Adrenal gland (tissue), 12 donors: ENCODE data around the gene CD80. TPM values are rescaled to one million over a fixed set of nuclear protein-coding genes. Genes with fewer than 3 reads are reported as not detected.
"Not testable (repeated sequence)": the region's sequence is repeated elsewhere in the genome, so short reads cannot be mapped to it uniquely, and the experiment has no call there.

Experiments used
- DNase-seq, 7 donors: peaks; one replicate each; pipeline ENCODE4 v3.0.0-alpha.2; 2019 to 2020
- H3K27ac ChIP-seq, 5 donors: fragments of 200-600 bp; sonication (generic) in 4 of 5; 1 replicate in 3 of 5; 2 replicates in 2 of 5; pipeline versions ENCODE4 v1.5.1 to v1.8.0; 2016 to 2020; ENCODE audit warnings: mild to moderate bottlenecking in 1 of 5
- H3K27me3 ChIP-seq: fragments of 200-600 bp; 2 replicates; pipeline ENCODE4 v1.8.0; 2021
- H3K36me3 ChIP-seq, 2 donors: fragments of 200-600 bp; replicated peaks in 1 of 2; 1 replicate in 1 of 2; 2 replicates in 1 of 2; pipeline versions ENCODE4 v1.5.1 to v1.8.0; 2018 to 2022
- H3K4me1 ChIP-seq, 2 donors: fragments of 200-600 bp; replicated peaks in 1 of 2; 1 replicate in 1 of 2; 2 replicates in 1 of 2; pipeline versions ENCODE4 v1.5.1 to v1.8.0; 2018 to 2021
- H3K4me3 ChIP-seq, 4 donors: fragments of 200-600 bp; sonication (generic) in 3 of 4; one replicate each; pipeline ENCODE4 v1.5.1; 2016 to 2018
- H3K9me3 ChIP-seq, 3 donors: fragments of 200-600 bp; sonication (generic) in 1 of 3; replicated peaks in 1 of 3; 1 replicate in 2 of 3; 2 replicates in 1 of 3; pipeline versions ENCODE4 v1.5.1 to v1.8.0; 2016 to 2021
- POLR2A ChIP-seq, 2 donors: fragments of 450-650 bp; IDR thresholded peaks; one replicate each; pipeline ENCODE4 v1.6.1; 2017; ENCODE audit warnings: antibody characterized with exemption in 2 of 2, mild to moderate bottlenecking in 2 of 2, moderate library complexity in 1 of 2
- WGBS, 4 donors: extraction: QIAGEN DNeasy Blood & Tissue Kit in 2 of 4; methylation state at CpG; one replicate each; pipeline versions ENCODE4 v1.1.5 to v1.1.7; 2013 to 2017; 5-methylcytosine and 5-hydroxymethylcytosine counted together
- intact Hi-C, 2 donors: fragments of 100-400 bp; cut with DNase I; formaldehyde crosslinking; loops; one replicate each; pipeline versions ENCODE4 v1.14.1 to v1.15.0; 2022 to 2023
- polyA plus RNA-seq, 3 donors: library from polyadenylated mRNA; stranded (reverse); fragments of 200-250 nt in 2 of 3; fragments of 350-450 nt in 1 of 3; fragmentation: Illumina TruSeq in 1 of 3; extraction: RNeasy Lipid Tissue Mini Kit (QIAGEN cat#74804) in 1 of 3; gene quantifications; one replicate each; pipeline ENCODE4 v1.2.3, GENCODE V29; 2013 to 2014
- total RNA-seq, 9 donors: library from RNA; depleted of rRNA in 4 of 9; stranded (reverse); fragments of >200 nt in 4 of 9; fragments of 120-200 nt in 1 of 9; fragmentation: NEBNext Ultra II Directional in 1 of 9; extraction: Animal tissue kit (Norgen Biotek cat#: 25700) in 1 of 9; gene quantifications; one replicate each; pipeline versions ENCODE4 v1.1.0 to v1.2.4, GENCODE V29; 2013 to 2023
- TF ChIP-seq, protein P1 (sequence below), 6 experiments: fragments of 450-650 bp in 4 of 6; fragments of 200-600 bp in 2 of 6; sonication (generic) in 1 of 6; IDR thresholded peaks; 1 replicate in 5 of 6; 2 replicates in 1 of 6; pipeline versions ENCODE4 v1.5.1 to v1.8.0; 2016 to 2021; ENCODE audit warnings: antibody characterized with exemption in 6 of 6, mild to moderate bottlenecking in 2 of 6, moderate library complexity in 1 of 6
- donor health status: healthy with polysubstance abuse.
- donor health status: Bipolar disorder and iron deficiency.
- donor health status: DM: yes; HTN: yes; CAD: no.
- donor health status: DM: no; HTN: no; CAD: no.
- donor health status: DM: no; HTN: no; CAD: no.
- donor health status: DM: yes; HTN: yes; CAD: no.

CD80 gene
- total and polyA plus RNA-seq, 12 donors: 0.07 to 2.0 (median 0.55) TPM; not detected in 1

DNA sequence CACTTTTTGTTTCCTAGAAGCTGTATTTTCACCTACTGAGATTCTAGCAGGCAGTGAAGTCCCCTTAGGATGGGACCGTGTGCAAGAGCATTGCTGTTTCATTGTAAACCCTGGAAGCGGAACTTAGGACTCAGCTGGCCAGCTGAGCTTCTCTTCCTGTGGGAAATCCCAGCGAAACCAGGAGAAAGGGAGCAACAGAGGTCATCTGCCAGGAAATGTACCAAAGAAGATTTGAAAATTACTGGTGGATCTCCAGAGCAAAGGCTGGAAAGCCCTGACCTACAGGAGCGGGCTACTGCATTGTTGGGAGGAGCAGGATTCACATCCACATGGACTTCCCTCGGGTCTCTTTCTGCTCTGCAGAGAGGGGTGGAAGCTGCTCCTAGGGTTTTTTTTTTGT is 12.3 kb upstream of the CD80 start:
- TF ChIP-seq POLR2A (IDR thresholded peaks at IDR 0.05): no peak
- TF ChIP-seq, protein P1, sequence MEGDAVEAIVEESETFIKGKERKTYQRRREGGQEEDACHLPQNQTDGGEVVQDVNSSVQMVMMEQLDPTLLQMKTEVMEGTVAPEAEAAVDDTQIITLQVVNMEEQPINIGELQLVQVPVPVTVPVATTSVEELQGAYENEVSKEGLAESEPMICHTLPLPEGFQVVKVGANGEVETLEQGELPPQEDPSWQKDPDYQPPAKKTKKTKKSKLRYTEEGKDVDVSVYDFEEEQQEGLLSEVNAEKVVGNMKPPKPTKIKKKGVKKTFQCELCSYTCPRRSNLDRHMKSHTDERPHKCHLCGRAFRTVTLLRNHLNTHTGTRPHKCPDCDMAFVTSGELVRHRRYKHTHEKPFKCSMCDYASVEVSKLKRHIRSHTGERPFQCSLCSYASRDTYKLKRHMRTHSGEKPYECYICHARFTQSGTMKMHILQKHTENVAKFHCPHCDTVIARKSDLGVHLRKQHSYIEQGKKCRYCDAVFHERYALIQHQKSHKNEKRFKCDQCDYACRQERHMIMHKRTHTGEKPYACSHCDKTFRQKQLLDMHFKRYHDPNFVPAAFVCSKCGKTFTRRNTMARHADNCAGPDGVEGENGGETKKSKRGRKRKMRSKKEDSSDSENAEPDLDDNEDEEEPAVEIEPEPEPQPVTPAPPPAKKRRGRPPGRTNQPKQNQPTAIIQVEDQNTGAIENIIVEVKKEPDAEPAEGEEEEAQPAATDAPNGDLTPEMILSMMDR (IDR thresholded peaks at IDR 0.05): no peak
- intact Hi-C loops: no loop called here
- no peak overlapping the region for H3K4me3 ChIP-seq
- no peaks in the 10 kb centered on the region for H3K9me3 ChIP-seq
- peak in 1 of 7 donors; percentile 17 for DNase-seq
- H3K36me3 ChIP-seq: no peaks in the 10 kb centered on the region
- no peaks in the 10 kb centered on the region for H3K4me1 ChIP-seq
- H3K27me3 ChIP-seq: no peaks in the 10 kb centered on the region
- WGBS, 4 donors: 56 to 74% (median 72%) methylated on average over 5 of the region's 5 CpGs
- H3K27ac ChIP-seq: peak overlapping the region in 1 of 5 donors; percentile 74

DNA sequence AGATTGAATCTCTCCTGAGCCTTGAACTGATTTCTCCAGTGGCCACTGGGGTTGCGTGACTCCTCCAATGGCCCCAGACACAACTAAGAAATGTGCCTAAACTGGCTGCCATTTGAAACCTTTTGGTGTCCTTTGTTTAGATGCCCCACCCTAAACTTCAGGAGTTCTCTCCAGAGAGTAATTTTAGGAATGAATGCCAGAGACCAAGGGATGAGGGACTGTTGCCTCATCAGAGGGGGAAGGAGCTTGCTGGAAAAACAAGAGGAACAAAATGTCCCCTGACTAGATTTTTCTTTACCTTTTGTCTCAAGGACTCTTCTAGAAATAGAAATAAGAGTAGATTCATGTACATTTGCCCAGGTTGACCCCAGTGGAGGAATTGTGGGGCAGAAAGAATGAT is 11.8 kb upstream of the CD80 start:
- no peak for DNase-seq
- H3K27me3 ChIP-seq: no peaks in the 10 kb centered on the region
- intact Hi-C loops: no loop called here
- TF ChIP-seq POLR2A (IDR thresholded peaks at IDR 0.05): no peak
- TF ChIP-seq, protein P1 (IDR thresholded peaks at IDR 0.05): no peak
- H3K36me3 ChIP-seq: no peaks in the 10 kb centered on the region
- no peaks in the 10 kb centered on the region for H3K4me1 ChIP-seq
- peak overlapping the region in 3 of 5 donors; percentile 37 to 74 (median 66) for H3K27ac ChIP-seq
- no peaks in the 10 kb centered on the region for H3K9me3 ChIP-seq
- WGBS, 4 donors: 84 to 97% (median 93%) methylated on average over 1 of the region's 1 CpG
- no peak overlapping the region for H3K4me3 ChIP-seq

DNA sequence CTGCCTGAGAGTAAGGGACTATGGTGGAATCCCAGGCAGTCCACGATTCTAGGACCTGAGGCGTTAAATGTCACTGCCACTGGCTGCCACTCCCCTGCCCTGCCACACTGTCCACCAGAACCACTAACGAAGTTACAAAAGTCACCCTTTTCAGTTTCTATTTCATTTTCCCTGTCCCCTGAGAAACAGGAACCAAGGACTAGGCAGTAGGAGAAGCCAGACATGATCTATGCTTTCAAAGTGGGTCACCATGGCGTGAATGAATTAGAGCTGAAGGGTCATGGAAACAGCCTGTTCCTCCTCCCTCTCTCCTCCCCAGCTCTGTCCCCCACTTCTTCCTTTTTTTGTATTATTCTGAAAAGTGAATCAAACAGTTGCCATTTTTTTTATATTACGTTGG is 10.8 kb upstream of the CD80 start:
- intact Hi-C loops: no loop called here
- no peaks in the 10 kb centered on the region for H3K4me1 ChIP-seq
- H3K4me3 ChIP-seq: no peak overlapping the region
- no peaks in the 10 kb centered on the region for H3K27me3 ChIP-seq
- peak overlapping the region in 3 of 5 donors; percentile 13 to 74 (median 66) for H3K27ac ChIP-seq
- no peaks in the 10 kb centered on the region for H3K36me3 ChIP-seq
- no peaks in the 10 kb centered on the region for H3K9me3 ChIP-seq
- 61 to 67% (median 64%) methylated on average over 5 of the region's 5 CpGs for WGBS, 4 donors
- peak in 2 of 7 donors; percentile 24 to 27 for DNase-seq
- no peak for TF ChIP-seq POLR2A (IDR thresholded peaks at IDR 0.05)
- TF ChIP-seq, protein P1 (IDR thresholded peaks at IDR 0.05): no peak

DNA sequence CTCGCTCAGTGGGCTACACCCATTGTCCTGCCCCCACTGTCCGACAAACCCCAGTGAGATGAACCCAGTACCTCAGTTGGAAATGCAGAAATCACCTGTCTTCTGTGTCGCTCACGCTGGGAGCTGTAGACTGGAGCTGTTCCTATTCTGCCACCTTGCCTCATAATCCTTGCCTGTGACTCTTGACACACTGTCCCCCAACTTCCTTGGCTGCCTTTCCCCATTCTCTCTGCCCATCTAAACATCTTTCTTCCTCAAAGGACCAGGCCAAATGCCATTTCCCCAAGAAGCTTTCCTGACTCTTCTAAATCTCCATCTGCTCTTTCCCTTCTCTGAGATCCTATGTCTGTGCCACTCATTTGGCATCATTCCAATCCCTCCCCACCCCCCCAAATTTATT is 9.7 kb upstream of the CD80 start:
- Histone ChIP-seq H3K4me1 (no peaks in the 10 kb centered on the region), H3K9me3 (no peaks in the 10 kb centered on the region), H3K27me3 (no peaks in the 10 kb centered on the region), H3K36me3 (no peaks in the 10 kb centered on the region), H3K4me3 (no peak overlapping the region), H3K27ac (peak overlapping the region in 1 of 5 donors; percentile 74)
- TF ChIP-seq, protein P1 (IDR thresholded peaks at IDR 0.05): no peak
- no peak for TF ChIP-seq POLR2A (IDR thresholded peaks at IDR 0.05)
- intact Hi-C loops: no loop called here
- no peak for DNase-seq
- 63 to 93% (median 88%) methylated on average over 4 of the region's 4 CpGs for WGBS, 4 donors

DNA sequence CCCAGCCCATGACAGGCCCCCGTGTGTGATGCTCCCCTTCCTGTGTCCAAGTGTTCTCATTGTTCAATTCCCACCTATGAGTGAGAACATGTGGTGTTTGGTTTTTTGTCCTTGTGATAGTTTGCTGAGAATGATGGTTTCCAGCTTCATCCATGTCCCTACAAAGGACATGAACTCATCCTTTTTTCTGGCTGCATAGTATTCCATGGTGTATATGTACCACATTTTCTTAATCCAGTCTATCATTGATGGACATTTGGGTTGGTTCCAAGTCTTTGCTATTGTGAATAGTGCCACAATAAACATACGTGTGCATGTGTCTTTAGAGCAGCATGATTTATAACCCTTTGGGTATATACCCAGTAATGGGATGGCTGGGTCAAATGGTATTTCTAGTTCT is 3.9 kb upstream of the CD80 start:
- DNase-seq, H3K27me3 ChIP-seq, intact Hi-C loops, H3K4me3 ChIP-seq, H3K4me1 ChIP-seq, H3K36me3 ChIP-seq, H3K9me3 ChIP-seq, H3K27ac ChIP-seq: not testable (repeated sequence)
- 82 to 93% (median 89%) methylated on average over 2 of the region's 2 CpGs for WGBS, 4 donors
